ENCODE results near the gene CDON.
"Not testable (repeated sequence)": the region's sequence is repeated elsewhere in the genome, so short reads cannot be mapped to it uniquely, and the experiment has no call there.

CDON gene

GRCh38 chr11:125933030-125933813 lies 129.4 kb downstream of the CDON start:
- in situ Hi-C loops (cut with HindIII; ENCODE audit: low sequenced_read_pairs): loop anchor here (25.0 kb wide), 2 partner anchors 154 to 304 kb away; no protein-coding TSS in a partner anchor

- in situ Hi-C loops (cut with HindIII; ENCODE audit: low sequenced_read_pairs): loop anchor here (25.0 kb wide), 2 partner anchors 155 to 305 kb away; no protein-coding TSS in a partner anchor
Measured at GRCh38 chr11:125932301-125932700, 130.4 kb downstream of the CDON start.

GRCh38 chr11:125931668-125932067 lies 131.0 kb downstream of the CDON start:
- in situ Hi-C loops (cut with HindIII; ENCODE audit: low sequenced_read_pairs): loop anchor here (25.0 kb wide), 2 partner anchors 156 to 306 kb away; no protein-coding TSS in a partner anchor

GRCh38 chr11:125931116-125931515 lies 131.6 kb downstream of the CDON start:
- in situ Hi-C loops (cut with HindIII; ENCODE audit: low sequenced_read_pairs): loop anchor here (25.0 kb wide), 2 partner anchors 156 to 306 kb away; no protein-coding TSS in a partner anchor

- in situ Hi-C loops (cut with HindIII; ENCODE audit: low sequenced_read_pairs): loop anchor here (25.0 kb wide), 2 partner anchors 157 to 307 kb away; no protein-coding TSS in a partner anchor
Measured at GRCh38 chr11:125930076-125930450, 132.6 kb downstream of the CDON start.

GRCh38 chr11:125929445-125930075 lies 133.1 kb downstream of the CDON start:
- in situ Hi-C loops (cut with HindIII; ENCODE audit: low sequenced_read_pairs): loop anchor here (25.0 kb wide), 2 partner anchors 158 to 308 kb away; no protein-coding TSS in a partner anchor

- in situ Hi-C loops (cut with HindIII; ENCODE audit: low sequenced_read_pairs): loop anchor here (25.0 kb wide), 2 partner anchors 161 to 311 kb away; no protein-coding TSS in a partner anchor
Measured at GRCh38 chr11:125926682-125927081, 136.0 kb downstream of the CDON start.

- in situ Hi-C loops (cut with HindIII; ENCODE audit: low sequenced_read_pairs): loop anchor here (25.0 kb wide), 2 partner anchors 161 to 311 kb away; no protein-coding TSS in a partner anchor
Measured at GRCh38 chr11:125925804-125926203, 136.9 kb downstream of the CDON start.

GRCh38 chr11:125925247-125925740 lies 137.4 kb downstream of the CDON start:
- in situ Hi-C loops (cut with HindIII; ENCODE audit: low sequenced_read_pairs): loop anchor here (25.0 kb wide), 2 partner anchors 162 to 312 kb away; no protein-coding TSS in a partner anchor

GRCh38 chr11:125924384-125925007 lies 138.2 kb downstream of the CDON start:
- in situ Hi-C loops (cut with HindIII; ENCODE audit: low sequenced_read_pairs): loop anchor here (25.0 kb wide), 2 partner anchors 163 to 313 kb away; no protein-coding TSS in a partner anchor

- in situ Hi-C loops (cut with HindIII; ENCODE audit: low sequenced_read_pairs): no loop called here
Measured at GRCh38 chr11:125923633-125924032, 139.0 kb downstream of the CDON start.

- in situ Hi-C loops (cut with HindIII; ENCODE audit: low sequenced_read_pairs): no loop called here
Measured at GRCh38 chr11:125923012-125923579, 139.6 kb downstream of the CDON start.

- in situ Hi-C loops (cut with HindIII; ENCODE audit: low sequenced_read_pairs): no loop called here
Measured at GRCh38 chr11:125922156-125922555, 140.5 kb downstream of the CDON start.

- in situ Hi-C loops (cut with HindIII; ENCODE audit: low sequenced_read_pairs): no loop called here
Measured at GRCh38 chr11:125921042-125921441, 141.6 kb downstream of the CDON start.

GRCh38 chr11:125918140-125918840 lies 144.4 kb downstream of the CDON start:
- in situ Hi-C loops (cut with HindIII; ENCODE audit: low sequenced_read_pairs): no loop called here

- in situ Hi-C loops (cut with HindIII; ENCODE audit: low sequenced_read_pairs): no loop called here
Measured at GRCh38 chr11:125916683-125917347, 145.9 kb downstream of the CDON start.

GRCh38 chr11:125914601-125915000 lies 148.1 kb downstream of the CDON start:
- in situ Hi-C loops (cut with HindIII; ENCODE audit: low sequenced_read_pairs): not testable (repeated sequence)

GRCh38 chr11:125910226-125910849 lies 152.3 kb downstream of the CDON start:
- in situ Hi-C loops (cut with HindIII; ENCODE audit: low sequenced_read_pairs): no loop called here
